Measurements from ENCODE around the gene MGAT5. TPM values are rescaled to one million over a fixed set of nuclear protein-coding genes. Genes with fewer than 3 reads are reported as not detected.

The MGAT5 gene
- total RNA-seq, 1 experiment from 2014 or later, result 23.0 TPM

DNA sequence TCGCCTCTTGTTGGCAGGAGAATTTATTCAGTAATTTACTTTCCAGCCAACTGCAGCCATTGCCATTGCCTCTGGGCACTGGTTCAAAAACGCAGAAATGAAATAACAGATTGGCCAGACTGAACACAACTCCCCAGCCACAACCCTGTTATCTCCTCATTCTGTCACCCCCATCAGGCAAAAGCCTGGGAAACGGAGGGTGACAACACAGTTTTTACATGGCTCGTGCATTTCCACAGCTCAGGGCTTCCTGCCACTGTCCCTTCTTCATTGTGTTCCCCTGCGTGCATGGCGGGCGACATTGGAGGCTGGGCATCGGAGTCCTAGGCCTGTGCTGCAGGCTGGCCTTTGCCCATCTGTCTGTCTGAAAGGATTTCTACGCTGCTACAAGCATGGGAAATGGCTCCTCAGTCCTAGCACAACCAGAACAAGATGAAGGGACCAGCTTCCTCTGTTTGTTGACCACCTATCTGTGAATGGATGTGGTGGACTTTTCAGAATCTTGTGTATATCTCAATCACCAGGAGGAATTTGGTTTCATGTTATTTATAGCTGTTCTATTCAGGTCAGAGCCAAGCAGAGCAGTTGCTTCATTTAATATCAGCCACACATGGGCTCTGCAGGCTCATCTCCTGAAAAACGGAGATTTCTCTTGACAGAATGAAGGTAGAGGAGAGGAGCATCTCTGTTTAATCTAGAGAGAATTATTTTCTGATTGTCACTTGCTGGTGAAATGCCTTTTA, 107.0 kb downstream of the MGAT5 start:
- DNase-seq (ENCODE audit: extremely low read depth, low read depth), result no peak

- no peak for DNase-seq (ENCODE audit: extremely low read depth, low read depth)
These were observed 107.8 kb downstream of the MGAT5 start for GRCh38 chr2:134361648-134362047.

DNA sequence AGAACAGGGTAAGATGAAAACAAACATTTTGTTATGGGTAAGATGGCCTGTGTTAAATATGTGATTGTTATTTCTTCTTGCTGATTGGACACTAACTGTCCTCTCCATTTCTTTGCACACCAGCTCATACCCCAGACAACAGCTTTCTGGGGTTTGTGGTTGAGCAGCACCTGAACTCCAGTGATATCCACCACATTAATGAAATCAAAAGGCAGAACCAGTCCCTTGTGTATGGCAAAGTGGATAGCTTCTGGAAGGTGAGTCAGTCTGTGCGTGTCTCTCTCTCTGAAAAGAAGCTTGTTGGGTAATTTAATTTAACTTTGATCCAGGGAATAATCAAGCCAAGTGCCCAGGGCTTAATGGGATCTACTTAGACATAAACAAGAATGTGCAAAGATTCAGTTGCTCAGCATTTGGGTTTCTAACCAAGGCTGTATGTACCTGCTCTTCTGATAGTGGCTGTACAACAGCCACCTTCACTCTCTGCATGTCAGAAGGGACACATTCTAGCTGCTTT, 108.3 kb downstream of the MGAT5 start:
- no peak for DNase-seq (ENCODE audit: extremely low read depth, low read depth)

DNA sequence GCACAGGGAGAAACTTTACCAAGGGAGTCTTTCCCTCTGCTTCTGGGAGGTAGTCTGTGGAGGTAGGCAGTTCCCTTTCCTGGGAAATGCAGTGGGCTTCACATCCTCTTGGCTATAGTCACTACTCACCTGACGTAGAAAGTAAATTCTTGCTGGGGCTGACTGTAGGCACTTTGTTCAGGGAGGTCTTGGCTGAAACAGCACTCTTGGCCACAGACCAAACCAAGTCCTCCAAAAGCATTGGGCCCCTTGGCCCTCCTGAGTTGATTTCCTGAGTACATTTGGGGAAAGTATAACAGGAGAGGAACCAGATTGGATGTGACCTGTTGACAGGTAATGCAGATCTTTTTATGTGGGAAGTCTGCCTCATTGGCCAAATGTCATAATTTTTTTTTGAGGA, 108.9 kb downstream of the MGAT5 start:
- DNase-seq (ENCODE audit: extremely low read depth, low read depth), result no peak

- no peak for DNase-seq (ENCODE audit: extremely low read depth, low read depth)
These were observed 111.5 kb downstream of the MGAT5 start for GRCh38 chr2:134365356-134365755.

GRCh38 chr2:134366359-134366758, 112.5 kb downstream of the MGAT5 start:
- DNase-seq (ENCODE audit: extremely low read depth, low read depth), result no peak

DNA sequence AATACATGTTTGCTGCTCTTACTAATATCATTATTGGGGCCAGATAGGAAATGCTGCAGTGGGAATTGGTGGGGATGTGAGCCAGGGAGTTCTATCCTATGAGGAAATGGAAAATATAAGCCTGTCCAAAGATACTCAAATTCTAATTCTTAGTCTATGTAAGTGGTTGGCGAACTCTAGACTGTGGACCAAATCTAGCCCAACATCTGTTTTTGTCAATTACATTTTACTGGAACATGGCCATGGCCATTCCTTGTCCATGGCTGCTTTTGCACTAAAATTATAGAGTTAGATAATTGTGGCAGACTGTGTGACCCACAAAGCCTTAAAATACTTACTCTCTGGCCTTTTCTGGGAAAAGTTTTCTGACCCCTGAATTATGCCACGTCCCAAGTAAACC, 113.3 kb downstream of the MGAT5 start:
- DNase-seq (ENCODE audit: extremely low read depth, low read depth), result no peak

DNA sequence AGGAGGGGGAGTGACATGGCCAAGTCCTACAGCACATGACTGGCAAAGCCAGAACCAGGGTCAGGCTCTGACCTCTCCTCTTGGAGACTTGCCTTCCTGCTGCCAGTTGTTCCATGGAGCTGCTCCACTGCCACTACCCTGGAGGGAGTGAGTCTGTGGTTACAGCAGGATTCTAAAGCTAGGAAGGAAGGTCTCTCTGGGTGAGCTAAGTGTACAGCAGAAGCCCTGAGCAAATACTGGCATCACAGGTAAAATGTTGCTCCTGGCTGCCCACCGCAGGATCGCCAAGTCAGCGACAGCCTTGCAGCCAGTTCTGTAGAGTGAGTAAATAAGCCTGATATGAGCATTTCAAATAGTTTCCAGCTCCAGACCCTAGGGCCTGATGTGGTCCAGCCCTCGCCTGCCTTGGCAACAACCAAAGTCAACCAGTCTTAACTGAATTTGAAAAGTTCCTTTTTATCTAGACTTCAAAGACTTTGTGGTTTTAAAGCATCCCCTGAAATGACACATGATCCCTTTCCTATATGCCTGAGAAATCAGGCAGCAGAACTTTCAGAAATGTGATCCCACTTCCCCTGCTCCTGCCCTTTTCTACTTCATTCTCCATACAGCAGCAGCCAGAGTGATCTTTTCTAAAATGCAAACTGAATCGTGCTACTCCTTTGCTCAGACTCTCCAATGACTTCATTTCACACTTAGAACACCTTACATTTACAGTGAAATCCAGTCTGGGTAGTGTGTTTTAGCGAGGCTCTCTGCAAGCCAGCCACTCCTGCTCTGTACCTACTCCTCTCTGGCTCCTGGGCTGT, 114.3 kb downstream of the MGAT5 start:
- no peak for DNase-seq (ENCODE audit: extremely low read depth, low read depth)

GRCh38 chr2:134369220-134369902, 115.5 kb downstream of the MGAT5 start:
- DNase-seq (ENCODE audit: extremely low read depth, low read depth), result no peak

DNA sequence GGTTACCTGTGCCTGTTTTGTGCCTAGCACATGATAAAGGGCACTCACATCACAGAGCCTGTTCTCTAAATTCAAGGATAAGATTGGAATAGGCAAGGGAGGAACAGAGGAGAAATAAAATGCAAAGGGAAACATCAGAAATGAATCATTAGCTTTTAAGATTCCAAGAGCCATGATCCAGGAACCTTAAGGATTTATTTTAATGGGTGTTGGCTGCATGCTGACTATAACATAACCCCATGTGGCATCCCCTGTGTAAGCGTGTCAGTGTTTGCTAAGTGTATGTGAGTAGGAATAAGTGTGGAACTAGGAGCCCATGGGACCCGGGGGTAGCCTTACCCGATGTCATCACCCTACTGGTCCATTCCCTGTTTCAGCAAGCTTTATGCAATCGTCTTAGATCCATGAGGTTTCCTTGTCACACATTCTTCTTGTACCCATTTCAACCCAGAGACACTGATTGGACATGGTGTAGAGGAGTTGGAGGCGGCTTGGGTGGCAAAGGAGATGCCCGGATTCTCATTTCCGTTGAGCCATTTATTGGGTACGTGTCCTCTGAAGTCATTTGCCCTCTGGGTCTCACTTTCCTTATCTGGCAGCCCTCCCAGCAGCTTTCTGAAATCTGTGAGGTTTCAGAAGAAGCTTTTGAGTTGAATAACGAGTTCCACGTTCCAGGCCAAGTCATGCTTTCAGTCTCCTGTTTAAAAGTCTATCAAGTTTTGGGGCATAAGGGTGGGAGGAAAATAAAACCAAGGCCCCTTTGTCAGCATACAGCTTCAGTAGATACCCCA, 117.0 kb downstream of the MGAT5 start:
- no peak for DNase-seq (ENCODE audit: extremely low read depth, low read depth)

GRCh38 chr2:134372141-134372540, 118.3 kb downstream of the MGAT5 start:
- no peak for DNase-seq (ENCODE audit: extremely low read depth, low read depth)

GRCh38 chr2:134372611-134373131, 118.8 kb downstream of the MGAT5 start:
- no peak for DNase-seq (ENCODE audit: extremely low read depth, low read depth)

GRCh38 chr2:134375935-134376334, 122.1 kb downstream of the MGAT5 start:
- no peak for DNase-seq (ENCODE audit: extremely low read depth, low read depth)

DNA sequence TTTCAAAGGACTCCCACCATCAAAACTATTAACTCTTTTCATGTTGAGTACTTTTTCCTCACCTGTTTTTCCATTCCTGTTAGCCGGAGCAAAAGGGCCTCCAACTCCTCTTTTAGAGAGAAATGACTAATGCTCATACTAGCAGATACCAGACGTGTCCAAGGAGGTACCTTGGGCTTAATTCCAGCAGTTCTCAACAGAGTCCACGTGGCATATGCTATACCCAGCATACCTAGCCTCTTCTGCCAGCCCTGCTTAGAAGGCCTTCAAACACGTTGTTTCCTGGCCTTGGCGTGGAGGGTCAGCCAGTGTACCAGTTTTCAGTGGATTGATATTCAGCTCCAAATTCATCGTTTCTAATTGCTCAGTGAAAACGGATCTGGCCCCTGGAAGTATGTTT, 123.9 kb downstream of the MGAT5 start:
- DNase-seq (ENCODE audit: extremely low read depth, low read depth), result no peak

- DNase-seq (ENCODE audit: extremely low read depth, low read depth), result no peak
These were observed 125.4 kb downstream of the MGAT5 start for GRCh38 chr2:134379293-134379692.

GRCh38 chr2:134379722-134380121, 125.8 kb downstream of the MGAT5 start:
- DNase-seq (ENCODE audit: extremely low read depth, low read depth), result no peak

GRCh38 chr2:134381141-134381540, 127.3 kb downstream of the MGAT5 start:
- no peak for DNase-seq (ENCODE audit: extremely low read depth, low read depth)

DNA sequence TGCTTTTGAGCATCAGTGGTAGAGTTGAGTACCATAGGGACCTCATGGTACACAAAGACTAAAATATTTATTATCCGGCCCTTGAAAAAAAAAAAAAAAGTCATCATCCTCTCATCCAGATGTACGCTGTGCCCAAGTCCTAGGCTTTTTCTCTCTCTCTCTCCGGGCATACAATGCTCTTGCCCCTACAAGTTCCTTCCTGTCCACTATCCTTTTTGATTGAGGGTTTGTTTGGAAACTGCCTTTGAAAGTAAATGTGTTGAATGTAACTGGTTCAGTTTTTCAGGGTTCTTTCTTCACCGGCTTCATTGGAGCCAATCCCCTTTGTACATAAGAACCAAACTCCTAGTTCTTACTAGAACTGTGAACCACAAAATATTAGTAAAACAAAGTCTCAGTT, 130.3 kb downstream of the MGAT5 start:
- no peak for DNase-seq (ENCODE audit: extremely low read depth, low read depth)

GRCh38 chr2:134385195-134385594, 131.3 kb downstream of the MGAT5 start:
- no peak for DNase-seq (ENCODE audit: extremely low read depth, low read depth)

DNA sequence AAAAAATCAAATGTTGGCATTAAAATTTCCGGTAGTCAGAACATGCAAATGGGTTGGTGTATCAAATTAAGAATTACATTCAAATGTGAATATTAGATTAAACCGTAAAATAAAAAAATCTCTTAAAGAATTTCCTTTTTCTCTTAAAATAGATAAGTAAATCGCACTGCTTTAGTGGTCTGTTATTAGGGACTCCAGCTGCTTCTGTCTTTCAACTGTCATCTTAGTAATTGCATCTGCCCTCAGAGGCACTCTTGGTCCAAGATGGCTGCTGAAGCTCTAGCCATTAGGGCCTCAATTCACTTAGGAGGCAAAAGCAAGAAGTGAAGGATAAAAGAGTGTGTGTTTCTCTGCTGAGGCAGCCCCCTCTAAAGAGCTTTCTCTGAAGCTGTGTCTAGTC, 132.4 kb downstream of the MGAT5 start:
- DNase-seq (ENCODE audit: extremely low read depth, low read depth), result no peak
